IMR-90 (cell line): Measurements from ENCODE around the gene UQCC5. TPM values are rescaled to one million over a fixed set of nuclear protein-coding genes. Genes with fewer than 3 reads are reported as not detected.

Experiments used
- ATAC-seq: fragments of 200-7000 bp; cut with Tn5 transposase; 2 replicates; pipeline ENCODE4 v1.9.1; 2020; ENCODE audit warnings: low read depth, mild to moderate bottlenecking, moderate library complexity
- BruUV-seq: library from RNA; stranded (reverse); fragments of 400-500 nt; replicated peaks from 2 replicates; lab custom pipeline; 2021; lab: Mats Ljungman, UMichigan
- CTCF ChIA-PET: fragments of 300-600 bp; formaldehyde crosslinking; extraction: SDS; loops from one replicate; lab custom pipeline; 2021; ENCODE audit warnings: antibody characterized with exemption; lab: Yijun Ruan, JAX
- POLR2A ChIA-PET: fragments of 300-600 bp; sonication (Branson Sonifier 250); formaldehyde crosslinking; loops from one replicate; lab custom pipeline; 2022; ENCODE audit warnings: antibody characterized with exemption; ENCODE audit not compliant: unreplicated experiment; lab: Charles Lee
- DNase-seq: peaks from one replicate; pipeline ENCODE4 v3.0.0; 2013
- H2AFZ ChIP-seq: replicated peaks from 2 replicates; pipeline ENCODE3; 2013; ENCODE audit warnings: low read length, mild to moderate bottlenecking; ENCODE audit not compliant: poor library complexity
- H2AK5ac ChIP-seq: 2 replicates; pipeline ENCODE4 v1.6.1; 2013; ENCODE audit warnings: low read depth, low read length, inconsistent platforms
- H2AK9ac ChIP-seq: replicated peaks from 2 replicates; pipeline ENCODE3; 2013; ENCODE audit warnings: mild to moderate bottlenecking, low read depth, low read length, moderate library complexity; ENCODE audit not compliant: poor library complexity
- H2BK120ac ChIP-seq: 2 replicates; pipeline ENCODE4 v1.6.1; 2013; ENCODE audit warnings: low read depth, low read length, inconsistent platforms
- H2BK15ac ChIP-seq: 3 replicates; pipeline ENCODE4 v1.6.1; 2013; ENCODE audit warnings: low read depth, low read length, inconsistent platforms
- H2BK20ac ChIP-seq: 2 replicates; pipeline ENCODE4 v1.6.1; 2013; ENCODE audit warnings: low read depth, mild to moderate bottlenecking, inconsistent platforms, low read length, moderate library complexity
- H2BK5ac ChIP-seq: 2 replicates; pipeline ENCODE4 v1.6.1; 2013; ENCODE audit warnings: mild to moderate bottlenecking, low read depth, low read length, inconsistent platforms; ENCODE audit not compliant: poor library complexity, severe bottlenecking
- H3K14ac ChIP-seq: replicated peaks from 2 replicates; pipeline ENCODE4 v1.6.1; 2013; ENCODE audit warnings: low read depth, low read length, inconsistent platforms
- H3K18ac ChIP-seq: 2 replicates; pipeline ENCODE4 v1.6.1; 2013; ENCODE audit warnings: low read depth, low read length, control low read depth
- H3K23ac ChIP-seq: 2 replicates; pipeline ENCODE4 v1.6.1; 2013; ENCODE audit warnings: low read depth, low read length, inconsistent platforms
- H3K27ac ChIP-seq: 2 replicates; pipeline ENCODE4 v1.5.1; 2013; ENCODE audit warnings: mild to moderate bottlenecking, control low read depth, low read length; ENCODE audit not compliant: insufficient read depth
- H3K27me3 ChIP-seq: 2 replicates; pipeline ENCODE4 v1.6.1; 2013; ENCODE audit warnings: low read length; ENCODE audit not compliant: control insufficient read depth, insufficient read depth
- H3K36me3 ChIP-seq: 2 replicates; pipeline ENCODE4 v1.6.1; 2013; ENCODE audit warnings: low read length, mixed read lengths; ENCODE audit not compliant: control insufficient read depth, insufficient read depth
- H3K4ac ChIP-seq: 2 replicates; pipeline ENCODE4 v1.6.1; 2013; ENCODE audit warnings: low read depth, low read length, inconsistent platforms
- H3K4me1 ChIP-seq: 2 replicates; pipeline ENCODE4 v1.6.1; 2013; ENCODE audit warnings: low read length, mixed read lengths; ENCODE audit not compliant: control insufficient read depth, insufficient read depth
- H3K4me2 ChIP-seq: 2 replicates; pipeline ENCODE4 v1.6.1; 2013; ENCODE audit warnings: low read depth, mild to moderate bottlenecking, control low read depth, low read length, moderate library complexity
- H3K4me3 ChIP-seq: 2 replicates; pipeline ENCODE4 v1.5.1; 2013; ENCODE audit warnings: low read depth, mild to moderate bottlenecking, control low read depth, low read length, moderate library complexity; ENCODE audit not compliant: insufficient read depth
- H3K56ac ChIP-seq: 2 replicates; pipeline ENCODE4 v1.6.1; 2013; ENCODE audit warnings: low read length, inconsistent platforms; ENCODE audit not compliant: insufficient read depth; ENCODE audit errors: extremely low read depth
- H3K79me1 ChIP-seq, 2 experiments: 2 replicates each; pipeline ENCODE4 v1.6.1; 2013; ENCODE audit warnings: low read length in 2 of 2, inconsistent platforms in 1 of 2, low read depth in 1 of 2
- H3K9ac ChIP-seq: 2 replicates; pipeline ENCODE4 v1.6.1; 2013; ENCODE audit warnings: low read depth, low read length, control low read depth
- H3K9me1 ChIP-seq: 2 replicates; pipeline ENCODE4 v1.6.1; 2013; ENCODE audit warnings: low read length, inconsistent platforms; ENCODE audit not compliant: insufficient read depth
- H3K9me3 ChIP-seq: 2 replicates; pipeline ENCODE4 v1.6.1; 2013; ENCODE audit warnings: low read length; ENCODE audit not compliant: control insufficient read depth, insufficient read depth
- H4K20me1 ChIP-seq: 2 replicates; pipeline ENCODE4 v1.6.1; 2013; ENCODE audit warnings: low read length, inconsistent platforms; ENCODE audit not compliant: insufficient read depth
- H4K5ac ChIP-seq: 2 replicates; pipeline ENCODE4 v1.6.1; 2013; ENCODE audit warnings: mild to moderate bottlenecking, low read depth, low read length, control low read depth
- H4K8ac ChIP-seq, 2 experiments: 2 replicates each; pipeline ENCODE4 v1.6.1; 2013; ENCODE audit warnings: low read depth in 2 of 2, low read length in 2 of 2, control low read depth in 1 of 2, inconsistent platforms in 1 of 2
- H4K91ac ChIP-seq: 2 replicates; pipeline ENCODE4 v1.6.1; 2013; ENCODE audit warnings: low read depth, low read length, inconsistent platforms; ENCODE audit not compliant: insufficient read depth
- BHLHE40 ChIP-seq: fragments of 150-350 bp; IDR thresholded peaks from 2 replicates; pipeline ENCODE4 v1.6.1; 2016; ENCODE audit warnings: mild to moderate bottlenecking, low read depth, low read length
- CEBPB ChIP-seq: IDR thresholded peaks from 2 replicates; pipeline ENCODE4 v1.6.1; 2012; ENCODE audit warnings: low read depth, low read length, improper control_type of control experiment
- CHD1 ChIP-seq: IDR thresholded peaks from 2 replicates; pipeline ENCODE4 v1.6.1; 2012; ENCODE audit warnings: low read depth, low read length, improper control_type of control experiment
- CTCF ChIP-seq: conservative IDR thresholded peaks from 2 replicates; pipeline ENCODE4 v1.5.1; 2012; ENCODE audit warnings: mild to moderate bottlenecking, low read depth, low read length, improper control_type of control experiment
- ELK1 ChIP-seq: fragments of 150-350 bp; IDR thresholded peaks from 2 replicates; pipeline ENCODE4 v1.6.1; 2016; ENCODE audit warnings: low read depth, mild to moderate bottlenecking, low read length, moderate library complexity, borderline replicate concordance
- FOS ChIP-seq: fragments of 150-350 bp; IDR thresholded peaks from 2 replicates; pipeline ENCODE4 v1.6.1; 2016; ENCODE audit warnings: low read depth, low read length
- MAFK ChIP-seq: IDR thresholded peaks from 2 replicates; pipeline ENCODE4 v1.6.1; 2012; ENCODE audit warnings: low read depth, low read length, improper control_type of control experiment
- MAZ ChIP-seq: IDR thresholded peaks from 2 replicates; pipeline ENCODE4 v1.6.1; 2012; ENCODE audit warnings: low read depth, mild to moderate bottlenecking, low read length, improper control_type of control experiment, moderate library complexity, borderline replicate concordance
- MXI1 ChIP-seq: IDR thresholded peaks from 2 replicates; pipeline ENCODE4 v1.6.1; 2012; ENCODE audit warnings: low read depth, mild to moderate bottlenecking, low read length, moderate library complexity, borderline replicate concordance
- NFE2L2 ChIP-seq: fragments of 150-350 bp; IDR thresholded peaks from 2 replicates; pipeline ENCODE4 v1.6.1; 2016; ENCODE audit warnings: low read depth, mild to moderate bottlenecking, low read length
- POLR2A ChIP-seq: IDR thresholded peaks from 2 replicates; pipeline ENCODE4 v1.6.1; 2012; ENCODE audit warnings: mild to moderate bottlenecking, low read depth, low read length
- RAD21 ChIP-seq: IDR thresholded peaks from 2 replicates; pipeline ENCODE4 v1.6.1; 2012; ENCODE audit warnings: low read length, improper control_type of control experiment
- RCOR1 ChIP-seq: IDR thresholded peaks from 2 replicates; pipeline ENCODE4 v1.6.1; 2012; ENCODE audit warnings: mild to moderate bottlenecking, low read length, improper control_type of control experiment; ENCODE audit not compliant: insufficient replicate concordance
- RFX5 ChIP-seq: IDR thresholded peaks from 2 replicates; pipeline ENCODE4 v1.8.0; 2012; ENCODE audit warnings: low read depth, mild to moderate bottlenecking, low read length, moderate library complexity
- SMC3 ChIP-seq: fragments of 150-350 bp; IDR thresholded peaks from 2 replicates; pipeline ENCODE4 v1.6.1; 2016; ENCODE audit warnings: low read depth, mild to moderate bottlenecking, antibody characterized with exemption, low read length, moderate library complexity
- WGBS, 2 experiments: methylation state at CpG; one replicate each; pipeline versions ENCODE4 v1.1.5 to v1.1.7; 2013; ENCODE audit warnings: missing lambda C conversion rate in 2 of 2; ENCODE audit not compliant: insufficient read length in 1 of 2; ENCODE audit errors: extremely low coverage in 2 of 2; 5-methylcytosine and 5-hydroxymethylcytosine counted together
- dilution Hi-C: fragments of 300-500 bp; cut with HindIII; formaldehyde crosslinking; loops from one replicate; pipeline ENCODE4 v1.14.3; 2018; ENCODE audit warnings: low sequenced_read_pairs; ENCODE audit not compliant: unreplicated experiment
- in situ Hi-C: fragments of 300-500 bp; cut with MboI; formaldehyde crosslinking; loops from 3 replicates; pipeline ENCODE4 v1.14.3; 2019; ENCODE audit warnings: low sequenced_read_pairs, inconsistent platforms, mixed read lengths
- intact Hi-C: fragments of 100-400 bp; cut with micrococcal nuclease; formaldehyde crosslinking; loops from 2 replicates; pipeline ENCODE4 v1.10.0; 2022
- polyA plus RNA-seq, 3 experiments: library from polyadenylated mRNA; depleted of rRNA; stranded (reverse); fragments of >200 nt; gene quantifications; 2 replicates each; pipeline ENCODE4 v1.2.3, GENCODE V29; 2012; ENCODE audit warnings: low replicate concordance in 1 of 3
- total RNA-seq: library from RNA; depleted of rRNA; stranded (reverse); fragments of >200 nt; gene quantifications from 2 replicates; pipeline ENCODE4 v1.2.3, GENCODE V29; 2012
- TF ChIP-seq, protein P1 (sequence below): fragments of 150-350 bp; IDR thresholded peaks from 2 replicates; pipeline ENCODE4 v1.6.1; 2017; ENCODE audit warnings: mild to moderate bottlenecking, antibody characterized with exemption, low read length, low read depth

The UQCC5 gene
- total and polyA plus RNA-seq, 2 of the 4 experiments (the other 2 are of a cell fraction) = 1.1 to 16.9 TPM

GRCh38 chr3:52521488-52521824, 14.9 kb upstream of the UQCC5 start:
- no peak overlapping the region for H2AK5ac ChIP-seq
- peaks cover 31% of the 10 kb centered on the region for H3K36me3 ChIP-seq
- intact Hi-C loops = no loop called here
- no peak overlapping the region for H4K91ac ChIP-seq
- H4K20me1 ChIP-seq = peaks cover 4% of the 10 kb centered on the region; the same call in 1 of the 2 replicates
- H4K8ac ChIP-seq = no peak overlapping the region
- TF ChIP-seq ELK1 (no peak), CHD1 (no peak), CTCF (no peak), FOS (no peak), MAFK (no peak), RFX5 (no peak), CEBPB (no peak), MAZ (no peak), POLR2A (no peak), BHLHE40 (no peak), MXI1 (no peak), NFE2L2 (no peak), RAD21 (no peak), RCOR1 (no peak), SMC3 (no peak)
- TF ChIP-seq, protein P1, sequence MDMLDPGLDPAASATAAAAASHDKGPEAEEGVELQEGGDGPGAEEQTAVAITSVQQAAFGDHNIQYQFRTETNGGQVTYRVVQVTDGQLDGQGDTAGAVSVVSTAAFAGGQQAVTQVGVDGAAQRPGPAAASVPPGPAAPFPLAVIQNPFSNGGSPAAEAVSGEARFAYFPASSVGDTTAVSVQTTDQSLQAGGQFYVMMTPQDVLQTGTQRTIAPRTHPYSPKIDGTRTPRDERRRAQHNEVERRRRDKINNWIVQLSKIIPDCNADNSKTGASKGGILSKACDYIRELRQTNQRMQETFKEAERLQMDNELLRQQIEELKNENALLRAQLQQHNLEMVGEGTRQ = no peak
- H2BK120ac ChIP-seq = no peak overlapping the region
- H3K23ac ChIP-seq = no peak overlapping the region
- no peak overlapping the region for H2BK5ac ChIP-seq
- H3K4me2 ChIP-seq = no peak overlapping the region
- H4K5ac ChIP-seq = no peak overlapping the region
- dilution Hi-C loops = no loop called here
- peaks cover 0 to 11% of the 10 kb centered on the region in 2 experiments; a peak in 2 of 4 replicates for H3K79me1 ChIP-seq
- H3K4me1 ChIP-seq = peaks cover 1% of the 10 kb centered on the region; the same call in 1 of the 2 replicates
- in situ Hi-C loops = no loop called here
- H3K27me3 ChIP-seq = peaks cover 2% of the 10 kb centered on the region; the same call in 1 of the 2 replicates
- no peak overlapping the region for H2BK20ac ChIP-seq
- no peak overlapping the region for H3K56ac ChIP-seq
- no peak overlapping the region for H3K9ac ChIP-seq
- no TSS peak for BruUV-seq
- H3K4me3 ChIP-seq = no peak overlapping the region
- H3K9me1 ChIP-seq = peaks cover 11% of the 10 kb centered on the region; the same call in 1 of the 2 replicates
- H2AK9ac ChIP-seq = no peak overlapping the region
- no peak for ATAC-seq
- WGBS, 2 experiments = 85% methylated on average over 2 of the region's 8 CpGs; no CpG with 5 or more reads in 1 of the 2 experiments
- no peak overlapping the region for H3K18ac ChIP-seq
- no peaks in the 10 kb centered on the region for H3K9me3 ChIP-seq
- ChIA-PET CTCF (no interaction called here), POLR2A (no interaction called here)
- no peak overlapping the region for H3K4ac ChIP-seq
- no peak overlapping the region for H3K27ac ChIP-seq
- no peak overlapping the region for H2BK15ac ChIP-seq
- no peak overlapping the region for H2AFZ ChIP-seq
- no peak for DNase-seq
- no peak overlapping the region for H3K14ac ChIP-seq
